Ascending aorta (tissue), 2 donors: ENCODE data around the gene TBC1D1. TPM values are rescaled to one million over a fixed set of nuclear protein-coding genes. Genes with fewer than 3 reads are reported as not detected.
A peak's percentile ranks its signal among the peaks of the same experiment; 100 is the strongest.

Source experiments
- DNase-seq, 2 donors: peaks; one replicate each; pipeline ENCODE4 v3.0.0-alpha.2; 2019; ENCODE audit warnings: low spot score in 2 of 2
- H3K27ac ChIP-seq, 2 donors: fragments of 200-600 bp; sonication (generic); one replicate each; pipeline ENCODE4 v1.5.1; 2016 to 2017; ENCODE audit warnings: mild to moderate bottlenecking in 1 of 2
- H3K27me3 ChIP-seq: fragments of 200-600 bp; sonication (generic); one replicate; pipeline ENCODE4 v1.5.1; 2017
- H3K36me3 ChIP-seq, 2 donors: fragments of 200-600 bp; sonication (generic); one replicate each; pipeline ENCODE4 v1.5.1; 2016
- H3K4me1 ChIP-seq, 2 donors: fragments of 200-600 bp; sonication (generic); one replicate each; pipeline ENCODE4 v1.5.1; 2016 to 2017; ENCODE audit warnings: mild to moderate bottlenecking in 1 of 2
- H3K4me3 ChIP-seq, 2 donors: fragments of 200-600 bp; sonication (generic); one replicate each; pipeline ENCODE4 v1.5.1; 2016 to 2017; ENCODE audit warnings: mild to moderate bottlenecking in 1 of 2
- H3K9me3 ChIP-seq, 2 donors: fragments of 200-600 bp; sonication (generic); one replicate each; pipeline ENCODE4 v1.5.1; 2016
- intact Hi-C: fragments of 100-400 bp; cut with DNase I; formaldehyde crosslinking; loops from one replicate; pipeline ENCODE4 v1.15.1; 2023
- total RNA-seq: library from RNA; depleted of rRNA; stranded (reverse); fragments of >200 nt; gene quantifications from one replicate; pipeline ENCODE4 v1.1.0, GENCODE V29; 2016
- TF ChIP-seq, protein P1 (sequence below), 3 experiments: fragments of 200-600 bp in 2 of 3; fragments of 450-650 bp in 1 of 3; sonication (generic) in 2 of 3; IDR thresholded peaks; one replicate each; pipeline ENCODE4 v1.5.1; 2016 to 2019; ENCODE audit warnings: antibody characterized with exemption in 3 of 3, mild to moderate bottlenecking in 1 of 3, moderate library complexity in 1 of 3

TBC1D1 gene
- total RNA-seq, 1 donor from 2014 or later: 132 TPM

DNA sequence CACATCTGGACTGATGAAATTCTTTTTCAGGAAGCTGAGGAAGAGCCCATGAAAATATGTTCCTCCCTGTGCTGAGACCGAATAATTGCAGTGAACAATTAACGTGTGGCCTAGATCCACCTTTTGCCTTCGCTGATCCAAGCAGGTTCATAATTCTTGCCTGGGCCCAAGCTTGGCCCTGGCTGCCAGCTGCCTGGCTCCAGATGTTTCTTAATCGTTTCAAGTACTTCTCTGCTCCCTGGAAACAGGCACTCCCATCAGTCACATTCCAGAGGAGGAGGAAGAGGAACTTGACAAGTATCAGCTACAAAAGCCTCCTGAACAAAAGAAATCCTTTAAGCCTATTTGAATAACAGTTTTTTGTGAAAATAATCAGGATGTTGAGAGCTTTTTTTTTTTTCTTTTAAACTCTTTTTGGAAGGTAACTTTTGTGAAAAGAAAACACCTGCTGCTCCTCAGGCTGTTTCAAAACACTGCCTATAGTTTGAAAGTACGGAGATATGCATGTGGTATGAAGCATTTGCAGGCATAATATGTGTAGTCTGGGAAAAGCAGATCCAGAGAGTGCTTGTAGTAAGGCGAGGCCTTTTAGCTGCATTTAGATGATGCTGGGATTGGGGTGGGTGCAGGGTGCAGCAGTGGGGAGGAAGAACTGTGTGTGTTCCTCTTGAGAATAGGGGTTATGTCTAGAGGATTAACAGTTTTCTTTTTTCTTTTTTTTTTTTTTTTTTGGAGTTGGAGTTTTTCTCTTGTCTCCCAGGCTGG, 223.7 kb downstream of the TBC1D1 start:
- no peak overlapping the region for H3K4me3 ChIP-seq
- no peaks in the 10 kb centered on the region for H3K27me3 ChIP-seq
- no peaks in the 10 kb centered on the region for H3K9me3 ChIP-seq
- intact Hi-C loops: no loop called here
- peaks cover 35 to 49% of the 10 kb centered on the region in 2 donors for H3K36me3 ChIP-seq
- no peak for DNase-seq
- no peaks in the 10 kb centered on the region for H3K4me1 ChIP-seq
- TF ChIP-seq, protein P1, sequence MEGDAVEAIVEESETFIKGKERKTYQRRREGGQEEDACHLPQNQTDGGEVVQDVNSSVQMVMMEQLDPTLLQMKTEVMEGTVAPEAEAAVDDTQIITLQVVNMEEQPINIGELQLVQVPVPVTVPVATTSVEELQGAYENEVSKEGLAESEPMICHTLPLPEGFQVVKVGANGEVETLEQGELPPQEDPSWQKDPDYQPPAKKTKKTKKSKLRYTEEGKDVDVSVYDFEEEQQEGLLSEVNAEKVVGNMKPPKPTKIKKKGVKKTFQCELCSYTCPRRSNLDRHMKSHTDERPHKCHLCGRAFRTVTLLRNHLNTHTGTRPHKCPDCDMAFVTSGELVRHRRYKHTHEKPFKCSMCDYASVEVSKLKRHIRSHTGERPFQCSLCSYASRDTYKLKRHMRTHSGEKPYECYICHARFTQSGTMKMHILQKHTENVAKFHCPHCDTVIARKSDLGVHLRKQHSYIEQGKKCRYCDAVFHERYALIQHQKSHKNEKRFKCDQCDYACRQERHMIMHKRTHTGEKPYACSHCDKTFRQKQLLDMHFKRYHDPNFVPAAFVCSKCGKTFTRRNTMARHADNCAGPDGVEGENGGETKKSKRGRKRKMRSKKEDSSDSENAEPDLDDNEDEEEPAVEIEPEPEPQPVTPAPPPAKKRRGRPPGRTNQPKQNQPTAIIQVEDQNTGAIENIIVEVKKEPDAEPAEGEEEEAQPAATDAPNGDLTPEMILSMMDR (IDR thresholded peaks at IDR 0.05): no peak
- no peak overlapping the region for H3K27ac ChIP-seq

DNA sequence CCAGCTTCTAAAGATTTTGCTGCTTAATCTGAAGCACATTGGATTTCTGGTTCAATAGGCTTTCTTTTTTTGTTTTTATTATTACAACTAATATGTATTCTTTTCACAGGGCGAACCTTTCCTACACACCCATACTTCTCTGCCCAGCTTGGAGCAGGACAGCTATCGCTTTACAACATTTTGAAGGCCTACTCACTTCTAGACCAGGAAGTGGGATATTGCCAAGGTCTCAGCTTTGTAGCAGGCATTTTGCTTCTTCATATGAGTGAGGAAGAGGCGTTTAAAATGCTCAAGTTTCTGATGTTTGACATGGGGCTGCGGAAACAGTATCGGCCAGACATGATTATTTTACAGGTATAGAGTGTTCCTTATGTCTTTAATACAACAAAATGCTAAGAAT, 224.7 kb downstream of the TBC1D1 start:
- intact Hi-C loops: no loop called here
- Histone ChIP-seq H3K27me3 (no peaks in the 10 kb centered on the region), H3K36me3 (peaks cover 36 to 50% of the 10 kb centered on the region in 2 donors), H3K4me3 (no peak overlapping the region), H3K27ac (no peak overlapping the region), H3K4me1 (no peaks in the 10 kb centered on the region), H3K9me3 (no peaks in the 10 kb centered on the region)
- TF ChIP-seq, protein P1 (IDR thresholded peaks at IDR 0.05): no peak
- DNase-seq: no peak

DNA sequence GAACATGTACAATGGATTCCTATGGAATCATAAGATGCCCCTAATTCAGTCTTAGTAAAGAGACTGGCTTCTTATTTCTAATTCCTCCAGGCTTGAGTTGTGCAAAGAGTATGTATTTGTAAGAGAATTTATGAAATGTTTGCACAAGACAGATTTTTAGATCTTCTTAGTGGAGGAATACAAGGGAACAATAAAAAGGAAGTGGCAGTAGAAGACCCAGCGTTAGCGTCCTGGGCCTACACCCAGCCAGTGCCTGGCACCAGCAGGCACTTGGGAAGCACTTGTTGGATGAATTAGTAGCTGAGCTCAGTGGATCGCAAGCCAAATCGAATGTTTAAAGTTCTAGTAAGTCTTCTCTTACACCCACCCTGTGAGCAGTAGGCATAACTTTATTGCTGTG, 226.7 kb downstream of the TBC1D1 start:
- Histone ChIP-seq H3K4me1 (no peaks in the 10 kb centered on the region), H3K36me3 (peaks cover 53 to 68% of the 10 kb centered on the region in 2 donors), H3K4me3 (no peak overlapping the region), H3K9me3 (no peaks in the 10 kb centered on the region), H3K27ac (peak overlapping the region in 1 of 2 donors; percentile 27), H3K27me3 (no peaks in the 10 kb centered on the region)
- no peak for DNase-seq
- intact Hi-C loops: no loop called here
- TF ChIP-seq, protein P1 (IDR thresholded peaks at IDR 0.05): no peak

DNA sequence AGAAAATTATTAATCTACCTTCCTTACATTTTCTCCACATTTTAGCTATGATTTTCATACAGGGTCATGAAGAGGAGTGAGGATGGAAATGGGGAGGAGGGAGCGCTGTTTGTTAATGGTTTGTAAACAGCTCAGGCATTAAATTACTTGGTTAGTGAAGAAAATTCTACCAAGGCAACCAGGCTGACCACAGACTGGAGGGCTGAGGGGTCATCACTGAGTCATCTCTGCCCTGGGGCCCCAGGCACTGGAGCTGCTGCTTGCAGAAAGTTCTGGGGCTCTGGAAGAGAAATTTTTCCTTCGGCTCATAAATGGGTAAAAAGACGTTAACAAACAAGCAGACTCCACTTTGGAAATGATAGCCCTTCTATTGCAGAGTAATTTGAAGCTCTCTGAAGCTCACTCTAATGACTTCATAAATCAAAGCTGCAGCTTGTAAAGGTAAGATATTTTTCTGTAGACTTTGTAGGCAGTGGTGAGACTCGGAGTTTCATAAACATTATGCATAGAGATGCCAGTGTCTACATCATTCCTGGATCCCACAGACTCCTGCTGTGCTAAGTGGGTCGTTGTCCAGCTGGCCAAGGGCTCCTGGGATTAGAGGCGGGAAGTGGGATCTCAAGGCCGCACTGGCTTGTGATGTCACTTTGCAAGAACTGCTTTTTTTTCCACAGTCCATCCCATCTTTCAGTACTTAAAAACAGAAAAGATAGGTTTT, 228.9 kb downstream of the TBC1D1 start:
- H3K9me3 ChIP-seq: no peaks in the 10 kb centered on the region
- no peaks in the 10 kb centered on the region for H3K27me3 ChIP-seq
- TF ChIP-seq, protein P1 (IDR thresholded peaks at IDR 0.05): no peak
- H3K36me3 ChIP-seq: peaks cover 60 to 79% of the 10 kb centered on the region in 2 donors
- peak overlapping the region in 1 of 2 donors; percentile 13 for H3K27ac ChIP-seq
- DNase-seq: no peak
- H3K4me3 ChIP-seq: no peak overlapping the region
- no peaks in the 10 kb centered on the region for H3K4me1 ChIP-seq
- intact Hi-C loops: no loop called here

DNA sequence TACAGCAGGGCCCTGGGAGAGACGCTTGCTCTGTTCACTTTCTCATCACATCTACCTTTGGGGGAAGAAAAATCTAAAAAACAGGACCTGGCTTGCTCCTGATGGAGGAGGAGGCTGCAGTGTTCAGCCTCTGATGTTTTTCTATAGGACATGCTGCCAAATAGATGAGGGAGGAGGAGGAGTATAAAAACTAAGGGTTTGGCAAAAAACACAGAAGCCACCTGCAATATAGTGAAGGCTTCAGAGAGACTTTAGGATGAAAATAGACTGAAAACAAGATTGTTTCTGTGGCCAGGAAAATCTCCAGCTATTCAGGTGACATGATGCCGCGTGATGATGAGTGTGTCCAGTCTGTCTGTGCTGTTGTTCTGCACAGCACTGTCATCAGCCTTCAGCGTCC, 229.9 kb downstream of the TBC1D1 start:
- DNase-seq: no peak
- TF ChIP-seq, protein P1 (IDR thresholded peaks at IDR 0.05): no peak
- Histone ChIP-seq H3K27ac (no peak overlapping the region), H3K4me3 (no peak overlapping the region), H3K36me3 (peaks cover 68 to 78% of the 10 kb centered on the region in 2 donors), H3K9me3 (no peaks in the 10 kb centered on the region), H3K27me3 (no peaks in the 10 kb centered on the region), H3K4me1 (no peaks in the 10 kb centered on the region)
- intact Hi-C loops: no loop called here
